Colon (tissue), 2 donors: ENCODE measurements around the gene CD101.

Source experiments
- FAIRE-seq: peaks from 2 replicates; lab custom pipeline; 2012; peaks lifted over from hg19 to GRCh38; lab: Jason Lieb, UNC
- donor health status: control.
- donor health status: control.

Gene CD101

GRCh38 chr1:116986421-116987255, 14.9 kb upstream of the CD101 start:
- no peak for FAIRE-seq

GRCh38 chr1:116987256-116987555, 14.4 kb upstream of the CD101 start:
- FAIRE-seq, result no peak

- no peak for FAIRE-seq
These were observed 13.3 kb upstream of the CD101 start for GRCh38 chr1:116988248-116988647.

GRCh38 chr1:116988908-116989307, 12.7 kb upstream of the CD101 start:
- no peak for FAIRE-seq

- FAIRE-seq, result no peak
These were observed 11.7 kb upstream of the CD101 start for GRCh38 chr1:116989835-116990234.

GRCh38 chr1:116990612-116991151, 10.9 kb upstream of the CD101 start:
- no peak for FAIRE-seq

- FAIRE-seq, result no peak
These were observed 10.3 kb upstream of the CD101 start for GRCh38 chr1:116991171-116991845.

- no peak for FAIRE-seq
These were observed 9.6 kb upstream of the CD101 start for GRCh38 chr1:116991918-116992317.

- no peak for FAIRE-seq
These were observed 8.3 kb upstream of the CD101 start for GRCh38 chr1:116993286-116993685.

- no peak for FAIRE-seq
These were observed 7.1 kb upstream of the CD101 start for GRCh38 chr1:116994411-116994810.

- FAIRE-seq, result no peak
These were observed 4.5 kb upstream of the CD101 start for GRCh38 chr1:116997066-116997465.

GRCh38 chr1:116997636-116998035, 3.9 kb upstream of the CD101 start:
- FAIRE-seq, result no peak

- no peak for FAIRE-seq
These were observed 2.0 kb upstream of the CD101 start for GRCh38 chr1:116999596-116999995.

GRCh38 chr1:117000142-117000541, 1.4 kb upstream of the CD101 start:
- FAIRE-seq, result no peak

- FAIRE-seq, result no peak
These were observed 1.8 kb downstream of the CD101 start for GRCh38 chr1:117003223-117003875.

- no peak for FAIRE-seq
These were observed 6.1 kb downstream of the CD101 start for GRCh38 chr1:117007719-117008013.

- FAIRE-seq, result no peak
These were observed 7.1 kb downstream of the CD101 start for GRCh38 chr1:117008656-117009055.

GRCh38 chr1:117009132-117009531, 7.6 kb downstream of the CD101 start:
- no peak for FAIRE-seq

- FAIRE-seq, result no peak
These were observed 8.9 kb downstream of the CD101 start for GRCh38 chr1:117010310-117010969.

GRCh38 chr1:117011334-117011733, 9.8 kb downstream of the CD101 start:
- no peak for FAIRE-seq

GRCh38 chr1:117013309-117013858, 11.8 kb downstream of the CD101 start:
- FAIRE-seq, result no peak

- no peak for FAIRE-seq
These were observed 12.6 kb downstream of the CD101 start for GRCh38 chr1:117014209-117014608.
